K562 (cell line): ENCODE measurements around the gene PLPP1.

Experiments used
- ARNT ChIP-seq, 2 experiments: fragments of 450-650 bp; IDR thresholded peaks; 2 replicates each; pipeline ENCODE4 v1.6.1; 2016; ENCODE audit warnings: mild to moderate bottlenecking in 1 of 2
- POLR2A ChIP-seq: fragments of 450-650 bp; conservative IDR thresholded peaks from 2 replicates; pipeline ENCODE4 v1.6.1; 2016
- RCOR1 ChIP-seq, 2 experiments: IDR thresholded peaks; 2 replicates each; pipeline ENCODE4 v1.6.1; 2012; ENCODE audit warnings: low read depth in 2 of 2, low read length in 2 of 2, borderline replicate concordance in 1 of 2, improper control_type of control experiment in 1 of 2
- SMAD4 ChIP-seq: fragments of 250-450 bp; sonication (Bioruptor Pico); conservative IDR thresholded peaks from 2 replicates; pipeline ENCODE4 v1.8.0; 2021; ENCODE audit warnings: inconsistent platforms, mild to moderate bottlenecking, moderate library complexity
- ZNF324 ChIP-seq: fragments of 250-450 bp; sonication (Bioruptor Pico); IDR thresholded peaks from 2 replicates; pipeline ENCODE4 v1.4.0; 2020; ENCODE audit warnings: mild to moderate bottlenecking
- TF ChIP-seq, protein P1 (sequence below): sonication (generic); formaldehyde crosslinking; IDR thresholded peaks from 2 replicates; pipeline ENCODE4 v1.8.1; 2022; ENCODE audit warnings: missing genetic modification reagents
- TF ChIP-seq, protein P2 (sequence below): fragments of 450-650 bp; IDR thresholded peaks from 2 replicates; pipeline ENCODE4 v1.6.1; 2016; ENCODE audit warnings: mild to moderate bottlenecking
- TF ChIP-seq, protein P3 (sequence below): sonication (generic); formaldehyde crosslinking; IDR thresholded peaks from 2 replicates; pipeline ENCODE4 v1.8.1; 2023; ENCODE audit warnings: mild to moderate bottlenecking, missing genetic modification reagents
- TF ChIP-seq, protein P4 (sequence below): fragments of 450-650 bp; formaldehyde crosslinking; IDR thresholded peaks from 2 replicates; pipeline ENCODE4 v1.4.0; 2020; ENCODE audit warnings: mild to moderate bottlenecking
- TF ChIP-seq, protein P5 (sequence below), 3 experiments: IDR thresholded peaks in 2 of 3; conservative IDR thresholded peaks in 1 of 3; 2 replicates each; pipeline ENCODE4 v1.5.1; 2011 to 2012; ENCODE audit warnings: low read length in 3 of 3, mild to moderate bottlenecking in 3 of 3, control low read depth in 2 of 3, improper control_type of control experiment in 1 of 3, inconsistent platforms in 1 of 3, low read depth in 1 of 3, mixed read lengths in 1 of 3, moderate library complexity in 1 of 3; ENCODE audit not compliant: insufficient read depth in 2 of 3

DNA sequence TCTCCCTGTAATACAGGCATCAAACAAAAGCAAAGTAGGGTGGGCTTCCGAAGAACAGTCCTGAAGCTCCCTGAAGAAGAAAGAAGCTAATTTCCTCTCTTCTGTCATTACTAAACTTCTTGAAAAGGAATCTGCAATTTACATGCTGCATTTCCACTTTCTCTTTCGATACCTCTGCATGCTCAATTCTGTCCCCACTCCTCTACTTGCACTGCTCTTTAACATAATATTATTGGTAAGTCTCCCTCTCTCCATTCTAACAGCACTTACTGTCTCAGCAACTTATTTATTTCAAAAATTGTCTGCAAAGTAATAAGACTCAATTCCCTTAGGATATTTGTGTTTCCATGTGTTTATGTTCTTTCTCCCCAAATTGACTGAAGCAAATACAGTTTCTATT, 3.9 kb upstream of the PLPP1 start:
- no peak for TF ChIP-seq ZNF324 (CRISPR knock-in tag)
- no peak for TF ChIP-seq POLR2A
- TF ChIP-seq, protein P1, sequence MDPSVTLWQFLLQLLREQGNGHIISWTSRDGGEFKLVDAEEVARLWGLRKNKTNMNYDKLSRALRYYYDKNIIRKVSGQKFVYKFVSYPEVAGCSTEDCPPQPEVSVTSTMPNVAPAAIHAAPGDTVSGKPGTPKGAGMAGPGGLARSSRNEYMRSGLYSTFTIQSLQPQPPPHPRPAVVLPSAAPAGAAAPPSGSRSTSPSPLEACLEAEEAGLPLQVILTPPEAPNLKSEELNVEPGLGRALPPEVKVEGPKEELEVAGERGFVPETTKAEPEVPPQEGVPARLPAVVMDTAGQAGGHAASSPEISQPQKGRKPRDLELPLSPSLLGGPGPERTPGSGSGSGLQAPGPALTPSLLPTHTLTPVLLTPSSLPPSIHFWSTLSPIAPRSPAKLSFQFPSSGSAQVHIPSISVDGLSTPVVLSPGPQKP (CRISPR knock-in tag) = no peak
- TF ChIP-seq, protein P2, sequence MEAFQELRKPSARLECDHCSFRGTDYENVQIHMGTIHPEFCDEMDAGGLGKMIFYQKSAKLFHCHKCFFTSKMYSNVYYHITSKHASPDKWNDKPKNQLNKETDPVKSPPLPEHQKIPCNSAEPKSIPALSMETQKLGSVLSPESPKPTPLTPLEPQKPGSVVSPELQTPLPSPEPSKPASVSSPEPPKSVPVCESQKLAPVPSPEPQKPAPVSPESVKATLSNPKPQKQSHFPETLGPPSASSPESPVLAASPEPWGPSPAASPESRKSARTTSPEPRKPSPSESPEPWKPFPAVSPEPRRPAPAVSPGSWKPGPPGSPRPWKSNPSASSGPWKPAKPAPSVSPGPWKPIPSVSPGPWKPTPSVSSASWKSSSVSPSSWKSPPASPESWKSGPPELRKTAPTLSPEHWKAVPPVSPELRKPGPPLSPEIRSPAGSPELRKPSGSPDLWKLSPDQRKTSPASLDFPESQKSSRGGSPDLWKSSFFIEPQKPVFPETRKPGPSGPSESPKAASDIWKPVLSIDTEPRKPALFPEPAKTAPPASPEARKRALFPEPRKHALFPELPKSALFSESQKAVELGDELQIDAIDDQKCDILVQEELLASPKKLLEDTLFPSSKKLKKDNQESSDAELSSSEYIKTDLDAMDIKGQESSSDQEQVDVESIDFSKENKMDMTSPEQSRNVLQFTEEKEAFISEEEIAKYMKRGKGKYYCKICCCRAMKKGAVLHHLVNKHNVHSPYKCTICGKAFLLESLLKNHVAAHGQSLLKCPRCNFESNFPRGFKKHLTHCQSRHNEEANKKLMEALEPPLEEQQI = no peak
- TF ChIP-seq ARNT (IDR thresholded peaks at IDR 0.05) = no peak
- TF ChIP-seq, protein P3, sequence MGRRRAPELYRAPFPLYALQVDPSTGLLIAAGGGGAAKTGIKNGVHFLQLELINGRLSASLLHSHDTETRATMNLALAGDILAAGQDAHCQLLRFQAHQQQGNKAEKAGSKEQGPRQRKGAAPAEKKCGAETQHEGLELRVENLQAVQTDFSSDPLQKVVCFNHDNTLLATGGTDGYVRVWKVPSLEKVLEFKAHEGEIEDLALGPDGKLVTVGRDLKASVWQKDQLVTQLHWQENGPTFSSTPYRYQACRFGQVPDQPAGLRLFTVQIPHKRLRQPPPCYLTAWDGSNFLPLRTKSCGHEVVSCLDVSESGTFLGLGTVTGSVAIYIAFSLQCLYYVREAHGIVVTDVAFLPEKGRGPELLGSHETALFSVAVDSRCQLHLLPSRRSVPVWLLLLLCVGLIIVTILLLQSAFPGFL (CRISPR knock-in tag) = no peak
- TF ChIP-seq, protein P4, sequence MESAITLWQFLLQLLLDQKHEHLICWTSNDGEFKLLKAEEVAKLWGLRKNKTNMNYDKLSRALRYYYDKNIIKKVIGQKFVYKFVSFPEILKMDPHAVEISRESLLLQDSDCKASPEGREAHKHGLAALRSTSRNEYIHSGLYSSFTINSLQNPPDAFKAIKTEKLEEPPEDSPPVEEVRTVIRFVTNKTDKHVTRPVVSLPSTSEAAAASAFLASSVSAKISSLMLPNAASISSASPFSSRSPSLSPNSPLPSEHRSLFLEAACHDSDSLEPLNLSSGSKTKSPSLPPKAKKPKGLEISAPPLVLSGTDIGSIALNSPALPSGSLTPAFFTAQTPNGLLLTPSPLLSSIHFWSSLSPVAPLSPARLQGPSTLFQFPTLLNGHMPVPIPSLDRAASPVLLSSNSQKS (CRISPR knock-in tag) = no peak
- TF ChIP-seq RCOR1 (IDR thresholded peaks at IDR 0.05; ENCODE audit: borderline replicate concordance in 1 of 2, low read depth in 2 of 2, low read length in 2 of 2) = no peak
- TF ChIP-seq, protein P5, sequence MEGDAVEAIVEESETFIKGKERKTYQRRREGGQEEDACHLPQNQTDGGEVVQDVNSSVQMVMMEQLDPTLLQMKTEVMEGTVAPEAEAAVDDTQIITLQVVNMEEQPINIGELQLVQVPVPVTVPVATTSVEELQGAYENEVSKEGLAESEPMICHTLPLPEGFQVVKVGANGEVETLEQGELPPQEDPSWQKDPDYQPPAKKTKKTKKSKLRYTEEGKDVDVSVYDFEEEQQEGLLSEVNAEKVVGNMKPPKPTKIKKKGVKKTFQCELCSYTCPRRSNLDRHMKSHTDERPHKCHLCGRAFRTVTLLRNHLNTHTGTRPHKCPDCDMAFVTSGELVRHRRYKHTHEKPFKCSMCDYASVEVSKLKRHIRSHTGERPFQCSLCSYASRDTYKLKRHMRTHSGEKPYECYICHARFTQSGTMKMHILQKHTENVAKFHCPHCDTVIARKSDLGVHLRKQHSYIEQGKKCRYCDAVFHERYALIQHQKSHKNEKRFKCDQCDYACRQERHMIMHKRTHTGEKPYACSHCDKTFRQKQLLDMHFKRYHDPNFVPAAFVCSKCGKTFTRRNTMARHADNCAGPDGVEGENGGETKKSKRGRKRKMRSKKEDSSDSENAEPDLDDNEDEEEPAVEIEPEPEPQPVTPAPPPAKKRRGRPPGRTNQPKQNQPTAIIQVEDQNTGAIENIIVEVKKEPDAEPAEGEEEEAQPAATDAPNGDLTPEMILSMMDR (IDR thresholded peaks at IDR 0.05 in 2 of 3, conservative IDR thresholded peaks at IDR 0.05 in 1 of 3; ENCODE audit: insufficient read depth in 2 of 3, low read depth in 1 of 3, low read length in 3 of 3) = no peak
- TF ChIP-seq SMAD4 = no peak
